Uterus (tissue), 2 donors: ENCODE results near the gene UPK3B.

Experiments used
- CTCF ChIP-seq, 4 experiments: fragments of 200-600 bp in 2 of 4; fragments of 450-650 bp in 2 of 4; sonication (generic) in 2 of 4; IDR thresholded peaks; one replicate each; pipeline ENCODE4 v1.5.1; 2016 to 2019; ENCODE audit warnings: antibody characterized with exemption in 4 of 4, mild to moderate bottlenecking in 2 of 4, moderate library complexity in 1 of 4
- POLR2A ChIP-seq, 2 donors: fragments of 450-650 bp; IDR thresholded peaks; one replicate each; pipeline ENCODE4 v1.6.1; 2016; ENCODE audit warnings: antibody characterized with exemption in 2 of 2, mild to moderate bottlenecking in 1 of 2, moderate library complexity in 1 of 2

- TF ChIP-seq CTCF (IDR thresholded peaks at IDR 0.05) (no peak), POLR2A (IDR thresholded peaks at IDR 0.05) (no peak)
These were observed 3.8 kb downstream of the UPK3B start for GRCh38 chr7:76513817-76514799.
